ENCODE measurements around the gene CCDC30. TPM values are rescaled to one million over a fixed set of nuclear protein-coding genes. Genes with fewer than 3 reads are reported as not detected.

The CCDC30 gene
- total RNA-seq, 1 donor from 2014 or later = 3.0 TPM

- DNase-seq = no peak
- no peak overlapping the region for H3K27ac Mint-ChIP-seq (ENCODE audit: unreplicated experiment)
- peaks cover 7% of the 10 kb centered on the region for H3K36me3 Mint-ChIP-seq (ENCODE audit: unreplicated experiment)
- H3K27me3 Mint-ChIP-seq (ENCODE audit: unreplicated experiment) = no peaks in the 10 kb centered on the region
- H3K9me3 Mint-ChIP-seq (ENCODE audit: unreplicated experiment) = no peaks in the 10 kb centered on the region
- no peak for TF ChIP-seq CTCF (IDR thresholded peaks at IDR 0.05; ENCODE audit: partially characterized antibody, unreplicated experiment)
- H3K4me3 Mint-ChIP-seq (ENCODE audit: unreplicated experiment) = no peak overlapping the region
- H3K4me1 Mint-ChIP-seq (ENCODE audit: low read depth, unreplicated experiment) = no peaks in the 10 kb centered on the region
Measured at GRCh38 chr1:42646056-42646455, 183.0 kb downstream of the CCDC30 start.

GRCh38 chr1:42657201-42657600 lies 194.1 kb downstream of the CCDC30 start:
- Mint-ChIP-seq H3K4me1 (ENCODE audit: low read depth, unreplicated experiment) (peaks cover 8% of the 10 kb centered on the region), H3K36me3 (ENCODE audit: unreplicated experiment) (no peaks in the 10 kb centered on the region), H3K27ac (ENCODE audit: unreplicated experiment) (peak overlapping the region; percentile 67), H3K9me3 (ENCODE audit: unreplicated experiment) (peaks cover 2% of the 10 kb centered on the region), H3K4me3 (ENCODE audit: unreplicated experiment) (peak overlapping the region; percentile 96), H3K27me3 (ENCODE audit: unreplicated experiment) (peaks cover 2% of the 10 kb centered on the region)
- TF ChIP-seq CTCF (IDR thresholded peaks at IDR 0.05; ENCODE audit: partially characterized antibody, unreplicated experiment) = no peak
- no peak for DNase-seq

- Mint-ChIP-seq H3K4me1 (ENCODE audit: low read depth, unreplicated experiment) (peaks cover 8% of the 10 kb centered on the region), H3K36me3 (ENCODE audit: unreplicated experiment) (no peaks in the 10 kb centered on the region), H3K27me3 (ENCODE audit: unreplicated experiment) (no peaks in the 10 kb centered on the region), H3K27ac (ENCODE audit: unreplicated experiment) (peak within 1 kb of the TSS; percentile 70), H3K4me3 (ENCODE audit: unreplicated experiment) (peak within 1 kb of the TSS; percentile 96), H3K9me3 (ENCODE audit: unreplicated experiment) (peaks cover 2% of the 10 kb centered on the region)
- no peak for TF ChIP-seq CTCF (IDR thresholded peaks at IDR 0.05; ENCODE audit: partially characterized antibody, unreplicated experiment)
- DNase-seq = peak; percentile 97
Measured at GRCh38 chr1:42657981-42658876, 195.1 kb downstream of the CCDC30 start, which contains the start of gene PPIH. Gene PPIH, plus strand, starts transcription at chr1:42658423. Its CDS starts 24 bp downstream, at chr1:42658447.

GRCh38 chr1:42658877-42659337 lies 195.8 kb downstream of the CCDC30 start:
- H3K4me1 Mint-ChIP-seq (ENCODE audit: low read depth, unreplicated experiment) = peaks cover 8% of the 10 kb centered on the region
- TF ChIP-seq CTCF (IDR thresholded peaks at IDR 0.05; ENCODE audit: partially characterized antibody, unreplicated experiment) = no peak
- DNase-seq = no peak
- H3K4me3 Mint-ChIP-seq (ENCODE audit: unreplicated experiment) = peak overlapping the region; percentile 96
- H3K27ac Mint-ChIP-seq (ENCODE audit: unreplicated experiment) = peak overlapping the region; percentile 65
- H3K36me3 Mint-ChIP-seq (ENCODE audit: unreplicated experiment) = no peaks in the 10 kb centered on the region
- H3K27me3 Mint-ChIP-seq (ENCODE audit: unreplicated experiment) = no peaks in the 10 kb centered on the region
- peaks cover 2% of the 10 kb centered on the region for H3K9me3 Mint-ChIP-seq (ENCODE audit: unreplicated experiment)

Measured in glutamatergic neuron (in vitro differentiated cells).